ENCODE results near the gene G6PC1.
"Not testable (repeated sequence)": the region's sequence is repeated elsewhere in the genome, so short reads cannot be mapped to it uniquely, and the experiment has no call there.

Gene G6PC1

GRCh38 chr17:42889809-42890208 is 10.8 kb upstream of the G6PC1 start:
- Histone ChIP-seq H3K36me3 (ENCODE audit: control insufficient read depth, insufficient read depth, low read length) (no peaks in the 10 kb centered on the region), H3K27me3 (ENCODE audit: control insufficient read depth, insufficient read depth, low read length) (no peaks in the 10 kb centered on the region), H3K27ac (ENCODE audit: low read depth, low read length) (no peak overlapping the region), H3K9ac (ENCODE audit: low read length) (no peak overlapping the region), H3K9me3 (ENCODE audit: control insufficient read depth, insufficient read depth, low read depth, low read length) (no peaks in the 10 kb centered on the region), H3K4me1 (ENCODE audit: control insufficient read depth, insufficient read depth, low read length) (peaks cover 18% of the 10 kb centered on the region), H3K4me3 (ENCODE audit: low read depth, low read length) (no peak overlapping the region)

GRCh38 chr17:42891539-42892152 is 9.0 kb upstream of the G6PC1 start:
- Histone ChIP-seq H3K27me3 (ENCODE audit: control insufficient read depth, insufficient read depth, low read length) (no peaks in the 10 kb centered on the region), H3K9ac (ENCODE audit: low read length) (no peak overlapping the region), H3K27ac (ENCODE audit: low read depth, low read length) (no peak overlapping the region), H3K36me3 (ENCODE audit: control insufficient read depth, insufficient read depth, low read length) (no peaks in the 10 kb centered on the region), H3K4me3 (ENCODE audit: low read depth, low read length) (no peak overlapping the region), H3K4me1 (ENCODE audit: control insufficient read depth, insufficient read depth, low read length) (peaks cover 18% of the 10 kb centered on the region), H3K9me3 (ENCODE audit: control insufficient read depth, insufficient read depth, low read depth, low read length) (no peaks in the 10 kb centered on the region)

- Histone ChIP-seq H3K4me1 (ENCODE audit: control insufficient read depth, insufficient read depth, low read length) (peaks cover 18% of the 10 kb centered on the region), H3K36me3 (ENCODE audit: control insufficient read depth, insufficient read depth, low read length) (no peaks in the 10 kb centered on the region), H3K9me3 (ENCODE audit: control insufficient read depth, insufficient read depth, low read depth, low read length) (no peaks in the 10 kb centered on the region), H3K4me3 (ENCODE audit: low read depth, low read length) (no peak overlapping the region), H3K9ac (ENCODE audit: low read length) (no peak overlapping the region), H3K27me3 (ENCODE audit: control insufficient read depth, insufficient read depth, low read length) (no peaks in the 10 kb centered on the region), H3K27ac (ENCODE audit: low read depth, low read length) (no peak overlapping the region)
Observed at GRCh38 chr17:42893359-42893758, 7.2 kb upstream of the G6PC1 start.

GRCh38 chr17:42894283-42895184 is 6.1 kb upstream of the G6PC1 start:
- no peaks in the 10 kb centered on the region for H3K36me3 ChIP-seq (ENCODE audit: control insufficient read depth, insufficient read depth, low read length)
- H3K4me3 ChIP-seq (ENCODE audit: low read depth, low read length) = no peak overlapping the region
- H3K27me3 ChIP-seq (ENCODE audit: control insufficient read depth, insufficient read depth, low read length) = no peaks in the 10 kb centered on the region
- H3K4me1 ChIP-seq (ENCODE audit: control insufficient read depth, insufficient read depth, low read length) = peaks cover 18% of the 10 kb centered on the region
- H3K9me3 ChIP-seq (ENCODE audit: control insufficient read depth, insufficient read depth, low read depth, low read length) = no peaks in the 10 kb centered on the region
- H3K9ac ChIP-seq (ENCODE audit: low read length) = no peak overlapping the region
- no peak overlapping the region for H3K27ac ChIP-seq (ENCODE audit: low read depth, low read length)

GRCh38 chr17:42895185-42895555 is 5.4 kb upstream of the G6PC1 start:
- no peaks in the 10 kb centered on the region for H3K27me3 ChIP-seq (ENCODE audit: control insufficient read depth, insufficient read depth, low read length)
- H3K9me3 ChIP-seq (ENCODE audit: control insufficient read depth, insufficient read depth, low read depth, low read length) = no peaks in the 10 kb centered on the region
- H3K27ac ChIP-seq (ENCODE audit: low read depth, low read length) = no peak overlapping the region
- H3K36me3 ChIP-seq (ENCODE audit: control insufficient read depth, insufficient read depth, low read length) = no peaks in the 10 kb centered on the region
- H3K4me3 ChIP-seq (ENCODE audit: low read depth, low read length) = no peak overlapping the region
- H3K9ac ChIP-seq (ENCODE audit: low read length) = no peak overlapping the region
- peaks cover 18% of the 10 kb centered on the region for H3K4me1 ChIP-seq (ENCODE audit: control insufficient read depth, insufficient read depth, low read length)

- Histone ChIP-seq H3K9me3 (ENCODE audit: control insufficient read depth, insufficient read depth, low read depth, low read length) (no peaks in the 10 kb centered on the region), H3K36me3 (ENCODE audit: control insufficient read depth, insufficient read depth, low read length) (no peaks in the 10 kb centered on the region), H3K4me1 (ENCODE audit: control insufficient read depth, insufficient read depth, low read length) (peaks cover 8% of the 10 kb centered on the region), H3K27me3 (ENCODE audit: control insufficient read depth, insufficient read depth, low read length) (no peaks in the 10 kb centered on the region; the same call in 1 of the 2 replicates), H3K9ac (ENCODE audit: low read length) (no peak overlapping the region), H3K4me3 (ENCODE audit: low read depth, low read length) (no peak overlapping the region), H3K27ac (ENCODE audit: low read depth, low read length) (no peak overlapping the region)
Observed at GRCh38 chr17:42898147-42898811, 2.3 kb upstream of the G6PC1 start.

GRCh38 chr17:42899981-42900380 is 618 bp upstream of the G6PC1 start:
- not testable (repeated sequence) for H3K9me3 ChIP-seq (ENCODE audit: control insufficient read depth, insufficient read depth, low read depth, low read length); H3K9ac ChIP-seq (ENCODE audit: low read length); H3K4me1 ChIP-seq (ENCODE audit: control insufficient read depth, insufficient read depth, low read length); H3K27ac ChIP-seq (ENCODE audit: low read depth, low read length); H3K4me3 ChIP-seq (ENCODE audit: low read depth, low read length); H3K36me3 ChIP-seq (ENCODE audit: control insufficient read depth, insufficient read depth, low read length); H3K27me3 ChIP-seq (ENCODE audit: control insufficient read depth, insufficient read depth, low read length)

- Histone ChIP-seq H3K9me3 (ENCODE audit: control insufficient read depth, insufficient read depth, low read depth, low read length) (no peaks in the 10 kb centered on the region), H3K27ac (ENCODE audit: low read depth, low read length) (no peak overlapping the region), H3K4me3 (ENCODE audit: low read depth, low read length) (no peak overlapping the region), H3K36me3 (ENCODE audit: control insufficient read depth, insufficient read depth, low read length) (no peaks in the 10 kb centered on the region), H3K9ac (ENCODE audit: low read length) (no peak overlapping the region), H3K4me1 (ENCODE audit: control insufficient read depth, insufficient read depth, low read length) (peaks cover 5% of the 10 kb centered on the region), H3K27me3 (ENCODE audit: control insufficient read depth, insufficient read depth, low read length) (no peaks in the 10 kb centered on the region; the same call in 1 of the 2 replicates)
Observed at GRCh38 chr17:42901535-42902229, 1.1 kb downstream of the G6PC1 start.

- H3K27me3 ChIP-seq (ENCODE audit: control insufficient read depth, insufficient read depth, low read length) = no peaks in the 10 kb centered on the region; the same call in 1 of the 2 replicates
- H3K4me3 ChIP-seq (ENCODE audit: low read depth, low read length) = no peak overlapping the region
- H3K9me3 ChIP-seq (ENCODE audit: control insufficient read depth, insufficient read depth, low read depth, low read length) = no peaks in the 10 kb centered on the region
- no peak overlapping the region for H3K27ac ChIP-seq (ENCODE audit: low read depth, low read length)
- no peak overlapping the region for H3K9ac ChIP-seq (ENCODE audit: low read length)
- H3K36me3 ChIP-seq (ENCODE audit: control insufficient read depth, insufficient read depth, low read length) = no peaks in the 10 kb centered on the region
- peaks cover 5% of the 10 kb centered on the region for H3K4me1 ChIP-seq (ENCODE audit: control insufficient read depth, insufficient read depth, low read length)
Observed at GRCh38 chr17:42904110-42904469, 3.5 kb downstream of the G6PC1 start.

GRCh38 chr17:42906772-42907446 is 6.3 kb downstream of the G6PC1 start:
- Histone ChIP-seq H3K27ac (ENCODE audit: low read depth, low read length) (no peak overlapping the region), H3K9me3 (ENCODE audit: control insufficient read depth, insufficient read depth, low read depth, low read length) (no peaks in the 10 kb centered on the region), H3K9ac (ENCODE audit: low read length) (no peak overlapping the region), H3K4me1 (ENCODE audit: control insufficient read depth, insufficient read depth, low read length) (peaks cover 5% of the 10 kb centered on the region), H3K4me3 (ENCODE audit: low read depth, low read length) (no peak overlapping the region), H3K36me3 (ENCODE audit: control insufficient read depth, insufficient read depth, low read length) (no peaks in the 10 kb centered on the region), H3K27me3 (ENCODE audit: control insufficient read depth, insufficient read depth, low read length) (no peaks in the 10 kb centered on the region)
